GM08714 (cell line): Measurements from ENCODE around the gene TSHZ2.

ENCODE experiments used
- H3K4me3 ChIP-seq: fragments of 200-500 bp; sonication (Bioruptor generic); 2 replicates; pipeline ENCODE4 v1.5.1; 2014; ENCODE audit warnings: mild to moderate bottlenecking, low read length, inconsistent platforms
- ZNF274 ChIP-seq: IDR thresholded peaks from 2 replicates; pipeline ENCODE4 v1.6.1; 2012; ENCODE audit warnings: mild to moderate bottlenecking, low read depth, low read length

Gene TSHZ2

GRCh38 chr20:53092772-53093300 lies 120.7 kb downstream of the TSHZ2 start:
- no peak overlapping the region for H3K4me3 ChIP-seq
- TF ChIP-seq ZNF274, result no peak

GRCh38 chr20:53097371-53097770 lies 125.2 kb downstream of the TSHZ2 start:
- no peak for TF ChIP-seq ZNF274
- no peak overlapping the region for H3K4me3 ChIP-seq

GRCh38 chr20:53097791-53098190 lies 125.6 kb downstream of the TSHZ2 start:
- no peak for TF ChIP-seq ZNF274
- H3K4me3 ChIP-seq, result no peak overlapping the region

GRCh38 chr20:53098621-53099020 lies 126.5 kb downstream of the TSHZ2 start:
- no peak overlapping the region for H3K4me3 ChIP-seq
- TF ChIP-seq ZNF274, result no peak

- no peak overlapping the region for H3K4me3 ChIP-seq
- TF ChIP-seq ZNF274, result no peak
These were observed 127.7 kb downstream of the TSHZ2 start for GRCh38 chr20:53099856-53100255.

- TF ChIP-seq ZNF274, result no peak
- no peak overlapping the region for H3K4me3 ChIP-seq
These were observed 128.3 kb downstream of the TSHZ2 start for GRCh38 chr20:53100476-53100911.

- no peak for TF ChIP-seq ZNF274
- no peak overlapping the region for H3K4me3 ChIP-seq
These were observed 130.0 kb downstream of the TSHZ2 start for GRCh38 chr20:53101992-53102760.

- no peak for TF ChIP-seq ZNF274
- no peak overlapping the region for H3K4me3 ChIP-seq
These were observed 131.0 kb downstream of the TSHZ2 start for GRCh38 chr20:53103124-53103523.

- H3K4me3 ChIP-seq, result no peak overlapping the region
- no peak for TF ChIP-seq ZNF274
These were observed 132.7 kb downstream of the TSHZ2 start for GRCh38 chr20:53104884-53105283.

GRCh38 chr20:53116733-53117132 lies 144.6 kb downstream of the TSHZ2 start:
- no peak for TF ChIP-seq ZNF274
- no peak overlapping the region for H3K4me3 ChIP-seq

GRCh38 chr20:53122853-53123252 lies 150.7 kb downstream of the TSHZ2 start:
- no peak overlapping the region for H3K4me3 ChIP-seq
- TF ChIP-seq ZNF274, result no peak

GRCh38 chr20:53124075-53124551 lies 152.0 kb downstream of the TSHZ2 start:
- H3K4me3 ChIP-seq, result no peak overlapping the region
- TF ChIP-seq ZNF274, result no peak

- TF ChIP-seq ZNF274, result no peak
- no peak overlapping the region for H3K4me3 ChIP-seq
These were observed 152.6 kb downstream of the TSHZ2 start for GRCh38 chr20:53124803-53125202.

GRCh38 chr20:53126185-53126584 lies 154.0 kb downstream of the TSHZ2 start:
- TF ChIP-seq ZNF274, result no peak
- H3K4me3 ChIP-seq, result no peak overlapping the region

GRCh38 chr20:53127027-53127426 lies 154.9 kb downstream of the TSHZ2 start:
- TF ChIP-seq ZNF274, result no peak
- H3K4me3 ChIP-seq, result no peak overlapping the region
